ENCODE results near the gene S100A16.
"Not testable (repeated sequence)": the region's sequence is repeated elsewhere in the genome, so short reads cannot be mapped to it uniquely, and the experiment has no call there.

Gene S100A16

GRCh38 chr1:153615406-153615805 lies 2.5 kb upstream of the S100A16 start:
- DNase-seq (ENCODE audit: low spot score): no peak

- DNase-seq (ENCODE audit: low spot score): no peak
These were observed 2.0 kb upstream of the S100A16 start for GRCh38 chr1:153614906-153615305.

- no peak for DNase-seq (ENCODE audit: low spot score)
These were observed 1.4 kb upstream of the S100A16 start for GRCh38 chr1:153614189-153614900.

GRCh38 chr1:153613406-153613805 lies 469 bp upstream of the S100A16 start:
- no peak for DNase-seq (ENCODE audit: low spot score)

- DNase-seq (ENCODE audit: low spot score): no peak
These were observed 704 bp downstream of the S100A16 start for GRCh38 chr1:153612111-153612754.

- DNase-seq (ENCODE audit: low spot score): no peak
These were observed 1.6 kb downstream of the S100A16 start for GRCh38 chr1:153611356-153611755.

GRCh38 chr1:153610811-153611301 lies 2.1 kb downstream of the S100A16 start:
- no peak for DNase-seq (ENCODE audit: low spot score)

- no peak for DNase-seq (ENCODE audit: low spot score)
These were observed 2.6 kb downstream of the S100A16 start for GRCh38 chr1:153610334-153610733.

- no peak for DNase-seq (ENCODE audit: low spot score)
These were observed 3.4 kb downstream of the S100A16 start for GRCh38 chr1:153609585-153609907.

- peak; percentile 42 for DNase-seq (ENCODE audit: low spot score)
These were observed 4.0 kb downstream of the S100A16 start for GRCh38 chr1:153608742-153609584.

GRCh38 chr1:153608089-153608682 lies 4.8 kb downstream of the S100A16 start:
- no peak for DNase-seq (ENCODE audit: low spot score)

GRCh38 chr1:153607381-153607780 lies 5.6 kb downstream of the S100A16 start:
- DNase-seq (ENCODE audit: low spot score): no peak

GRCh38 chr1:153606194-153606593 lies 6.7 kb downstream of the S100A16 start:
- DNase-seq (ENCODE audit: low spot score): no peak

- DNase-seq (ENCODE audit: low spot score): no peak
These were observed 10.2 kb downstream of the S100A16 start for GRCh38 chr1:153602749-153603148.

- DNase-seq (ENCODE audit: low spot score): no peak
These were observed 13.1 kb downstream of the S100A16 start for GRCh38 chr1:153599847-153600246.

- no peak for DNase-seq (ENCODE audit: low spot score)
These were observed 14.4 kb downstream of the S100A16 start for GRCh38 chr1:153598309-153599172.

GRCh38 chr1:153597206-153597605 lies 15.7 kb downstream of the S100A16 start:
- no peak for DNase-seq (ENCODE audit: low spot score)

GRCh38 chr1:153592748-153593147 lies 20.2 kb downstream of the S100A16 start:
- no peak for DNase-seq (ENCODE audit: low spot score)

- DNase-seq (ENCODE audit: low spot score): no peak
These were observed 24.5 kb downstream of the S100A16 start for GRCh38 chr1:153588482-153588881.

- DNase-seq (ENCODE audit: low spot score): not testable (repeated sequence)
These were observed 24.9 kb downstream of the S100A16 start for GRCh38 chr1:153588033-153588432.

- no peak for DNase-seq (ENCODE audit: low spot score)
These were observed 25.6 kb downstream of the S100A16 start for GRCh38 chr1:153587314-153587713.
